ENCODE measurements around the gene MAD1L1.
"Not testable (repeated sequence)": the region's sequence is repeated elsewhere in the genome, so short reads cannot be mapped to it uniquely, and the experiment has no call there.

The MAD1L1 gene

DNA sequence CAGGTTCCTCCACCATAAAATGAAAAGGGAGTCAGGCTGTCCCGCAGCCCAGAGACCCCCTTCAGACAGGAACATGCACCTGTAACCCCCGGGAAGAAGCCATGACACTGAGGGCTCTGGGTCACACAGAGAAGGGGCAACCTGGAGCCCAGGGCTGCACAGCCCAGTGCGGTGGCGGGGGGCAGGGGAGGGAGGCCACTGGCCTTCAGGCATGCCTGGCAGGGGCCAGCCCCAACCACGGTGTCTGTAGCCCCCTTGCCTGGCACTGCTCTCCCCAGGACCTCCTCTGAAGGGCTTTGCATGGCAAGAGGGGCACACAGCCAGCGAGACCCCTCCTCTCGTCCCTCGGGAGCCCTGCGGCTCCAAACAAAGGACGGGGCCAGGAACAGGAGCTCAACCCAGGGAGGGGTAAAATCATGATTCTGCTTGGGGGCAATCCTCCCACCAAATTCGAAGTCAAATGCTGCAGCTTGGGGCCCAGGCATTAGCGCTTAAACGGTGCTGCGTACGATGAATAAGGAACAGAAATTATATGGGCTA, 235.1 kb downstream of the MAD1L1 start:
- no peak for DNase-seq

DNA sequence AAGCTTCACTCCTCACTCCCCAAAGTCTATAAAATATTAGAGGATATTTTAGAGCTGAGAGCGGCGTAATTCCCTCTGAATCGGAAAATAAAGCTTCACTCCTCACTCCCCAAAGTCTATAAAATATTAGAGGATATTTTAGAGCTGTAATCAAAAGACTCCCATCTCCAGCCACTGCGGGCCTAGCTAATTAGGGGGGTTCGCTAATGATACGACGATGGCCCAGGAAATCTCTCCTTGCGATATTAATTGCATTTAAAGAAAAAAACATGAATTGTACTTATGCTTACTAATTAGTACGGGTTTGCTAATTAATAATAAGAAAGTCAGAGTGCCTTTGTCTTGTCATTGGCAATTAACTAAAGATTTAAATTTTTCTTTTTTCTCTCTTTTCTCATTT, 235.9 kb downstream of the MAD1L1 start:
- DNase-seq = no peak

DNA sequence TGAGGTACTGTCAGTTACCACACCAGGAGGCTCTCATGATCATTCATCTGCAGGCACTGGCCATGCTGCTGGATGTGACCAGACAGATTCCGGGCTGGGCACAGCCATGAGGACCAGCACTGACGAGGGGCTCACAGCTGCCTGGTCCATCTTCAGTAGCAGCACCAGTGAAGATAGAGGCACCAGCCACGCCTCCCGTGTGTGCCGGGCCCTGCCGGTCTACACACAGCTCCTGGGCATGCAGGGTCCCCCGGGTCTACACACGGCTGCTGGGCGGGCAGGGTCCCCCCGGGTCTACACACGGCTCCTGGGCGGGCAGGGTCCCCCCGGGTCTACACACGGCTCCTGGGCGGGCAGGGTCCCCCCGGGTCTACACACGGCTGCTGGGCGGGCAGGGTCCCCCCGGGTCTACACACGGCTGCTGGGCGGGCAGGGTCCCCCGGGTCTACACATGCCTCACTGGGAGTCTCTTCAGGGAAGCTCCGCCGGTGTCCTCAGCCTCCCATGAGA, 236.8 kb downstream of the MAD1L1 start:
- DNase-seq = not testable (repeated sequence)

DNA sequence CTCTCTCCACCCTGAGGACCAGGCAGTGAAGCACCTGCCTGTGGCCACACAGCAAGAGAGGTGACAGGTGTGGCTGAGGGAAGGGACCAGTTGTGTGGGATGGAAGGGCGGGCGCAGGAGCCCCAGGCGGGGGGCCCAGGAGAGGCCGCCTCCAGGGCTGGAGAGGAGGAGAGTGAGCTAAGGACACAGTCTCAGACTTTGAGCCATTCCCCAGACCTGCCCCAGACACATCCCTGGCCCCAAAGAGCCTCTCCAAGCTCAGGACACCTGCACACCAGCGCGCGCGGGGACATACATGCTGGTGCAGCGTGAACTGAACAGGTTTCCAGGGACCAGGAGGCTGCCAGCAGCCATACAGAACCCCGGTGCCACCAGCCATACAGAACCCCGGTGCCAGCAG, 237.3 kb downstream of the MAD1L1 start:
- DNase-seq = no peak

DNA sequence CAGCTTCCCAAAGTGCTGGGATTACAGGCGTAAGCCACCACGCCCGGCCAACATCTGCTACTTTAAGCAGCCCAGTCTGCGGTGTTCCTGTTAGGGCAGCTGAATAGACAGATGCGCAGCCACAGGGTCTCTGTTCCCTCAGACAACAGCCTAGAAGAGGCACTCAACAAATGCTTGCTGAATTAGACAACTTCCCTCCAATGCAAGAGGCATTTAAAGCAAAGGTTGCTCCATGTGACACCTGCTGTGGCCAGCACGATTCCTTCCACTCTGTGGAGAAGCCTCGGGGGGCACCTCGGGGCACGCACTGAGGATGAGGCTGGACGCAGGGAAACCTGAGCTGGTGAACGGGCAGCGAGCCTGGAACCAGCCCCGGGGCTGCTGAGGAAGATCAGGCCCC, 237.8 kb downstream of the MAD1L1 start:
- DNase-seq = no peak

DNA sequence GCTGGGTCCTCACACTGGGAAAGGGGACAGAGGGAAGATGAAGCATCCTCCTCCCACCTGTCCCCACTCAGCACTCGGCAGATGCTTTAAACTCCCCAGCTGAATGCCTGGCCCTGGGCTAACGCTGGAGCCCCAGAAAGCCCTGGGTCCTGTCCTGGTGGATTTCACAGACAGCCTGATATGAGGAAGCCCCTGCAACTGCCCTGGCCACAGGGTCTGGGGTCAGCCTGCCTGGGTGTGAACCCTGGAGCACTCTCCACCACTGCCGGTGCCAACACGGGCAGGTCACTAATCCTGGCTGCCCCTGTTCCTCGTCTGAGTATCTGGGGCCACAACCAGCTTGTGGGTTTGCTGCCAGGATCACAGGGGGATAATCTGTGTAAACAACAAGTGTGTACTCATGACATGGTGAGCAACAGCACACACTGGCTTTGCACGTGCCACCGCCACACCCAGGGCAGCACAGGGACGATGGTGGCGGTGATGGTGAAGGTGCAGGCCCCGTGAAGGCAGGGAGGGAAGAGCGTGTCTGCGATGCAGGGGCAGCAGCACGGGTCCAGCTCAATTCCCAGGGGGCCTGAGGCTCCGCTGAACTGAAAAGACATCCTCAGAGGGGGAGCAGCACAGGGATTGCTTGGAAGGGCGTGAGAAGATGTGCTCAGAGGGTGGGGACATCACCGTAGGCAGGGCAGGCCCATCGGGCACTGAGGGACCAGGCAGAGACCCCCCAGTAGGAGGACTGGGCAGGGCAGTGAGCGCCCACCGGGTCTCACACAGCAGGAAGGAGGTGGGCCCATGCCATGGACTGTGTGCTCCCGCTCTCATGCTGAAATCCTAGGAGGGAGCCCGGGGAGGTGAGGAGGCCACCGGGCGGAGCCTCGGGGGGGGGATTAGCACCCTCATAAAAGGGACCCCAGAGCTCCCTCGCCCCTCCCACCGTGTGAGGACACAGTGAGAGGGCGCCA, 238.7 kb downstream of the MAD1L1 start:
- DNase-seq = no peak

DNA sequence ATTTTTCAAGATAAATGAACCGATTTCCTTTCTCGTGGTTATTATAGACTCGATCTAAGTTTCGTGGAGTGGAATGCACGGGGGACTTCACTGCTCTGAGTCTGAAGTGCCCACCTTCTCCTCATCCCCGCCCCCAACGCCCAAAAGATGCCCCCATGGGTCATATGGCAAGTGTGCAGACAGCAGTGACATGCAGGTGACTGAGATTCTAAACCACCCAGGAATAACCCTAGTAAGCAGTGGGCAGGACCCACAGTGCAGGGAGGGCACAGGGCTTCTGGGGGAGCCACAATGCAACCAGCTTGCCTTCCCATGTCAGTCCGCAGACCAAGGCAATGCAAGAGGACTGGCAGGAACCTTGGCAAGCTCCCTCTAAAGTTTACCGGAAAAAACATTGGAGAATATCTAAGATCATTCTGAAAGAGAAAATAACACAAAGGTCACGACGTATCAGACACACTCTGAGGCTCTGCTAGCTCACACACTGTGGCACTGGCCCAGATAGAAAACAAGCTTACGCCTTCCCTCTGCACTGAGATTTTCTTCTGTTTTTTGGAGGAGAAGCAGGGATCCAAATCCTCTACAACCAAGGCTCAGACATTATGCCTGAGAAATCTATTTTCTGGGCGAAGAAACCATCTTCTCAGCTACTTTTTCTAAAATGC, 239.6 kb downstream of the MAD1L1 start:
- DNase-seq = no peak

DNA sequence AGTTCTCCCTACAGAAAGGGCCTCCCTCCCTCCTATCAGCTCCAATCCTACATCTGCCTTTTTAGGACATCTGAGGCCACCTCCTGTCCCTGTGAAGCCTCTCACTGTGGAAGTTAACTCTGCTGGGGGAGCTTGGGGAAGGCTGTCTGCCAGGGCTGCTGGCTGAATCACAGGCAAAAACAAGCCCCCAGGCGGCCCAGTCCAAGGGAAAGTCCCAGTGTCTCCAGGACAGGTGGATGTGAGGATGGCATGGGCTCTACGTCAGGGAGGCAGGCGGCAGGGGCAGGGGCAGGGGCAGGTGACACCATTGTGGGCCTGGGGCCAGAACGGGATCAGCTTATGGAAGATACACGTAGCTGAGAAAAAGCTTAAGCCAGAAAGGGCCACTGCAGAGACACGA, 240.2 kb downstream of the MAD1L1 start:
- DNase-seq = no peak

DNA sequence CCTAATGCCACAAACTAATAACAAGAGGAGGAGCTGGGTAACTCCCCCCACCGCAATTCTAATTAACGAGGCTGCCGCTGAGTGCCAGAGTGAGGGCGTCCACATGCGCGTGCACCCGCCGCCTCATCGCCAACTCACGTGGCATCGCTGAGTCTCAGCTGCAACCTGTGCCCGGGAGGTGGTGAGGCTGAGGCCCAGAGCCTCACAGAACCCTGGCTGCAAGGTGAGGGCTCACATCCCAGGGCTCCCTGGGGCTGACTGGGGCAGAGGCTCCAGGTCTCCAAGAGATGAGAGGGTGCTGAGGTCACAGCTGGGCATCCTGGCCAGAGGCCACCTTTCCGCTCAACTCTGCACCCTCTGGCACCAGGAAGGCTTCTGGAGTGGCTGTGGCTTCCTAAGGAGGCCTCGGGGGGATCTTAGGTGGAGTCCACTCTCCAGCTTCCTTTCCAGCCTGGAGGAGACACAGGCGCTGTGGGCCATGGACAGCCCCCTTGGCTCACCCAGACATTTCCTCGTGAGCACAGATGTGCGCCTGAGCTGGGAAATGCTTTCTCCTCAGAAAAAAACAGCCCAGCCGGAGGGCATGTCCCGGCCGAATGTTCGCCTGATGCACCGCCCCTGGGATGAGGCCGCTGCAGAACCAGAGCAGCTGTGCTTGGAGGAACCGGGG, 242.6 kb downstream of the MAD1L1 start:
- DNase-seq = no peak

DNA sequence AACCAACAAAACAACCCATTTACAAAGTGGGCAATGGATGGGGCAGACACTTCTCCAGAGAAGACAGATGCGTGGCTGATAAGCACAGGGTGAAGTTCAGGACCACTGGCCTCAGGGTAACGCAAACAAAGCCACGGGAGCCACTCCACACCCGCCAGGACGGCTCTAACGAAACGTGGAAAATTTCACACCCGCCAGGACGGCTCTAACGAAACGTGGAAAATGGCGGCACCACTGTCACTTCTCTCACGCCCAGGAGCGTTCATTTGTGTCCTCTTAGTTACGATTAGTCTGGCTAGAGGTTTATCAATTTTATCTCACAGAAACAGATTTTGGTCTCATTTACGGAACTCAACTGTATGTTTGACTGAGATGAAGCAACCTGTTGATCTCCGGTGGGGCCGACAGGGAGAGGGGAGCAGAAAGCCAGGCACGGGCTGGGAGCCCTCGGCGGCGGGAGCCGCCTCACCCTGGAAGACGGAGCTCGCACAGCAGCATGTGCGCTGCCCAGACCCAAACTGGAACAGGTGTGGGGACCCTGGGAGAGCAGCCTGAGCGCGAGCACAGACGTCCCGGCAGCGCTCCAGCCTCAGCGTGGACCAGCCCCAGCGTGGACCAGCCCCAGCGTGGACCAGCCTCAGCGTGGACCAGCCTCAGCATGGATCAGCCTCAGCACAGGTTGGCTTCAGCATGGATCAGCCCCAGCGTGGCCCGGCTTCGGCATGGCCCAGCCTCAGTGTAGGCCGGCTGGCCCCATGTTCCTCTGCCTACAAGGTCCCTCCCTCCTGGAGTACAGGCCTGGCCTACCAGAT, 243.5 kb downstream of the MAD1L1 start:
- DNase-seq = no peak

DNA sequence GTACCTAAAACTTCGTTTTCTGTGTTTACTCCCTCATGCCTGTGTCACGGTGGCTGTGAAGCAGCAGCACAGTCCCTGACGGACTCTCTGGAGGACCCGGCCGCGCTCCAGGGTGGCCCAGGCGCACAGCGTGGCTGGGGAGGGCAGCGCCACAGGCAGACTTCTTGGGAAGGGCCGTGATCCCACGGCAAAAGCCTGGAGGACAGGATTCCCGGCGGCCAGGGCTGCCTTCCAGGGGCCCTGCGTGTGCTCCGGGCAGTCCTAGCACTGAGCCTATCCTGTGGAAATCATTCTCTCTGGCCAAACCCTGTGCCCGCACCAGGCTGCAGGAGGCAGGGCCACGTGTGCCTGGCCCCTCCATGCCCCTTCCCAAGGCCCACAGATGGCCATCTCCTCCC, 244.2 kb downstream of the MAD1L1 start:
- DNase-seq = no peak

DNA sequence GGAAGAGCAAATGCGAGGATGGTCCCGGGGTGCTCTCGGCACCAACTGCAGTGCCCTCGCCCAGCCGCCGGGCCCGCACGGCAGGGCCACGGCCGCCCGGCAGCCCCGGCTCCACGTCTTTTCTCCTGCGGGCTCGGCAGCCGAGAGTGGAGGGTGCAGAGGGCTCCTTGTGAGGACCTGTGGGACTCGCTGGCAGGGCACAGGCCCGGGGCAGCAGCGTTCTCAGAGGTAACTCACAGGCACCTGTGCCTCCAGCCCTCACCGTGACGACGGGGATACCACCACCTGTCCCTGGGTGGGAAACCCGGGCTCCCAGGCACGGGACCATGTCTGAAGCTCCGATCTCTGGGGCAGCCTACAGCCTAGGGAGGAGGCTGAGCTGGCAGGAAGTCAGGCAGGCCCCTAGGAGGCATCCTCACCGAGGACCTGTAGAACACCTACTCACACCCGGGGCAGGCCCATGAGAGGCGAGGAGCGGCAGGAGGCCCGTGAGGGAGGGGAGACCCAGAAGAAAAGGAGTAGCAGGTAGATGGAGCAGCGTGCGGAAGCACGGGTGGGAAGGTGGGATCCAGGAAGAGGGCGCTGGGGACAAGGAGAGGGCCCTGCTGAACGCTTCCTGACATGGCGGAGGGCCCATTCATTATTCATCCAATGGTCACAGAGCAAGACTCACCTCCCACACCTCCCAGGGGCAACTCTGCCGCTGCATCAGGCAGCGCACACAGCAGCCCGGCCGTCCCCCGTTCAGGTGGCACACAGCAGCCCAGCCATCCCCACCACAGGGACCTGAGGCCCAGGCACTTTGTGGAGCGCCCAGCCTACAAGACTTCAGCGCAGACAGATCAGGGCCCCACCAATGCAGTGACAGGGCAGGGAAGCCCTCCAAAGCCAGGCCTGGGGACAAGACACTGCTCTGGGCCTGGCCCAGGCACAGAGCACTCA, 244.9 kb downstream of the MAD1L1 start:
- no peak for DNase-seq

DNA sequence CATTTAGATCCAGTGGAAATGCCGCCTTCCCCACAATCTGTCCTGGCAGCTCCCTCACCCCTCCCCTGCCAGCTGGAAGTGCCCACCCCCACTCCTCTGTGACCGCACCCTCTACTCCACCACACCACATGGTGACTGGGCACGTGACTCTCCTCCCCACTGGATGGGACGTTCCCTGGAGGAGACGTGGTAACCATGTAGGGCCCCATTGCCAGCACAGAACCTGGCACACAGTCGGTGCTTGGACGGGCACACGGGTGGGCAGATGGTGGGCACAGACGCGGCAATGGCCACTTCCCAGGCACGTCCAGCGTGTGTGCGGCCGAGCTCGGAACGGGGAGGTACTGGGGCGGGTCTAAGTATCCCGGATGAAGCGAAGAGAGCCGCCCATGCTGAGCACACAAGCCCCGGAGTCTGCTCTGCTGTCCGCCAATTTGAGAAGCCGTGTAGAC, 245.6 kb downstream of the MAD1L1 start:
- DNase-seq = no peak

DNA sequence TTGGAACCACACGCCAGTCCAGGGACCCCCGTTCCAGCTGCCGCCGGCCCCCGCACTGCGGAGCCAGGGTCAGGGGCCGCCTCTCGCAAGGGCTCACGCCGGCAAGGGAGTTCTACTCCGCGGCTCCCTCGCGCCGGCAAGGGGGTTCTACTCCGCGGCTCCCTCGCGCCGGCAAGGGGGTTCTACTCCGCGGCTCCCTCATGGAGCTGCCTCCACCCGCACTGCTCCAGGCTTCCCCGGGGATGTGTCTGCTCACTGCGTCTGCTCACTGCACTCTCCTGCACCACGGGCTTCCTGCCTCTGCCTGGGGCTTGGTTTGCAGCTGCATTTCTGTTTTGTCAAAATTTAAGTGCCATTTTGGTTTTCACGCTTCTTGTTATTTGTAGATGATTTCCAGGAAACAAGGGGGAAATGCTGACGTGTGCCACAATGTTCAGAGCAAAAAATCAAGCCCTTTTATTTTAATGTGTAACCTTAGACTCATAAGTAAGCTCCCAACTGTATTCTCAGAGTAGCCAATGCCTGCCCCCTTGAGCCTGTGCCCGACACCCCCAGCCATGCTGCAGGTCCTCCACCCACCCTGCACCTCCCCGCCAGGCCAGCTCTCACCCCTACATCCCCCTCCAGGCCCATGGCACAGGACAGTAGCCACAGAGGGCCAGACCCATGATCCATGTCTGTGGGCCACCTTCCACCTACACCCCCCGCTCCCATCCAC, 246.2 kb downstream of the MAD1L1 start:
- DNase-seq = no peak

DNA sequence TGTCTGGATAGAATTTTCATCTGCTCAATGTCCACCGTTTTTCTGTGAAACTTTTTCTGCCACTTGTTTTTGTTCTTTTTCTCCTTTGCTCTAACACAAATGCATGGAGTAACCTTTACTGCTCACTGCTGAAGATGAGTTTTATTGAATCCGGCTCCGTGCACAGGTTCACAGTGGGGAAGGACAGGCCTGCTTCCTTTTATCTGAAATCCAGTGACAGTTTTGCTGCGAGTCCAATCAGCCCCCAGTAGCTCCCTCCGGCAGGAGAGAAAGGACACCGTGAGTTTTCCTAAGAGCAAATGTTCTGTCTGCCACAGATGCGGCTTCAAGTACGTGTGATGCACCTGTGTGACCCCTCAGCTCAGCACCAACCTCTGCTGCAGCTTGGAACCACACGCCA, 246.8 kb downstream of the MAD1L1 start:
- no peak for DNase-seq

DNA sequence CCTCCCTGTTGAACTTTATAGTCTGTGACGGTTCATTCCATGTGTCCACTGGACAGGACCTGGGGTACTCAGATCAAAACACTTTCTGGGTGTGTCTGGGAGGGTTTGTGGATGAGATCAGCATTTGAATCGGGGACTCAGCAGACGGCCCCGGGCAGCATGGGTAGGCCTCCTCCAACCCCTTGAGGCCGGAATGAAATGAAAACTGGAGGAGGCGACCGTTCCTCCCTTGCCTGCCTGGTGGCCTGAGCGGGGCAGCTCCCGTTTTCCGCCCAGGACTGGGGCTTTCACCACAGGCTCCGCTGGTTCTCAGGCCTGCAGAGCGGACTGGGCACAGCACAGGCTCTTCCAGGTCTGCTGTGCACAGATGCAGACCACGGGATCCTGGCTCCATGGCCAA, 247.7 kb downstream of the MAD1L1 start:
- no peak for DNase-seq

DNA sequence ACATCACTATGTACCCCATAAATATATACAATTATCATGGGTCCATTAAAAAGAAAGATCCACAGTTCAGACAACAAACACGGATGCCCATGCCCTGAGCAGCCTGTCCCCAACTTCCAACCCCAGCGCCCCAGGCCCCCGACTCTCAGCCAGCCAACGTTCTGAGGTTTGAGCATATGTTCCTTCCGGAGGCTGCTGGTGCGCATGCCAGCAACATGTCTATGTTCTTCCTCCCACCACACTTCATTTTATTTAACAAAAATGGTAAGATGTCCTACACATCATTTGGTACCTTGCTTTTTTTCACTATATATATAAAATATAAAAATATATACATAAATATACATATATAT, 250.9 kb downstream of the MAD1L1 start:
- DNase-seq = no peak

DNA sequence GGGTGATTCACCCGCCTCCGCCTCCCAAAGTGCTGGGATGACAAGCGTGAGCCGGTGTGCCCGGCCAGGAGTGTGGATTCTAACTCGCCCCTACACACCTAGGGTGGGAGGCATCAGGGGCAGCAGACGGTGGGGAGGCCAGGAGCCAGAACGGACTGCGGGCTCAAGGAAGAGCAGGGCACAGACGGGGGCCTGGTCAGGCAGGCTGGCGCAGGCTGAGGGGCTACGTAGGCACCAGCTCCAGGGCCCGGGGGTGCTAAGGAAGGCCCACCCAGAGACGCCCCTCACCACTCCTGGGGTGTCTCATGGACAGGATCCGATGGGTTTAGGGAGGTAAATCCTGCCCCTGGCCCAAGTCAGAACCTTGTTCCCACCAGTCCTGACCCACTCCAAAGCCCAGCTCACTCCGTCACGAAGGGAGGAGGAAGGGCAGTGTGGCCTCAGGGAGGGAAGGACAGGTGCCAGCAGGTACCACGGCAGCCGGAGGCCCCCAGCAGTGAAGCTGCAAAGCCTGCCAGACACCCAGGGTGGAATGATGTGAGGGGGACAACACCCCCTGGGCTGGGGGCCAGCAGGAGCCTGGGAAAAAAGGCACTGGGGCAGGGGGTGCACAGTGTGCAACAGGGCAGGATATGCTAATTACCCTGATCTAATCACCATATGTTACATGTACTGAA, 251.4 kb downstream of the MAD1L1 start:
- DNase-seq = no peak

DNA sequence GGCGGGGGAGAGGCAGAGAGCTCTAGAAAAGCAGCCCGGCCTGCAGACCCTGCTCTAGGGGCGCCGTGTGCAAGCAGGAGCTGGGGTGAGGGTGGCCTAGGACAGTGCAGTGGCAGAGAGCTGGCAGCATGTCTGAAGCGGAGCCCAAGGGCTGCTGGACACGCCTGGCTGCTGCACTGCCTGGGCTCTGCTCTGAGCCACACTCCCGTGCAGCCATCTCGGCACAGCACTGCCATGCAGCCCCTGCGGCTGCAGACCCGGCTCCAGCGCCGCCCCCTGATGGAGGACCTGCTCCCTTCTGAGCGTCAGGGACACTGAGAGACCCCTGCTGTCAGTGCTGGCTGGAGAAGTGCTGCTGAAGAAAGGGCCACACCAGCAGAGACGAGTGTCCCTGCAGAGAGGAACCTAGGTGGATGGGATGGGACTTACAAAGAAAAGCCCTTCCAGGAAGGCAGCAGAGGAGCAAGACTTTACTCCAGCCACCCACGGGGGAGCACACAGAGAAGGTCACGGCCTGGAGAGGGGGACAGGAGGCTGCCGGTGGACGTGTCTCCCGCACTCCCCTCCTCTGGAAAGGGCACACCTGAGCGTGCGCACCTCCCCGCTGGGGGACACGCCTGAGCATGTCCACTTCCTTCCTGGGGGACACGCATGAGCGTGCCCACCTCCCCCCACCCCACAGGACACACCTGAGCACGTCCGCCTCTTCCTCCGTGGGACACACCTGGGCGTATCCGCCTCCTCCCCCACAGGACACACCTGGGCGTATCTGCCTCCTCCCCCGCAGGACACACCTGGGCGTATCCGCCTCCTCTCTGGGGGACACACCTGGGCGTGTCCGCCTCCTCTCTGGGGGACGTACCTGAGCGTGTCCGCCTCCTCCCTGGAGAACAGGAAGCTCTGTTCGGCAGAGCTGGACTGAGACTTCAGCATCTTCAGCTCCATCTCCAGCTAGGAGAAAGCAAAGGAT, 252.9 kb downstream of the MAD1L1 start:
- no peak for DNase-seq

Measured in activated T-cell treated with anti-CD3 and anti-CD28 coated beads for 4 hours (primary cell).